GM12878 (cell line): ENCODE results near the gene PLCG1. TPM values are rescaled to one million over a fixed set of nuclear protein-coding genes. Genes with fewer than 3 reads are reported as not detected.

Experiments used
- ASH2L ChIP-seq: fragments of 300-600, 200-600 bp; sonication (generic); IDR thresholded peaks from 2 replicates; pipeline ENCODE4 v1.6.1; 2017; ENCODE audit warnings: low read depth, mild to moderate bottlenecking, borderline replicate concordance
- ATF7 ChIP-seq: fragments of 450-650 bp; IDR thresholded peaks from 2 replicates; pipeline ENCODE4 v1.6.1; 2016; ENCODE audit warnings: low read depth, mild to moderate bottlenecking
- BACH1 ChIP-seq: fragments of 450-650 bp; IDR thresholded peaks from 2 replicates; pipeline ENCODE4 v1.6.1; 2017; ENCODE audit warnings: mild to moderate bottlenecking, borderline replicate concordance
- BMI1 ChIP-seq: fragments of 450-650 bp; IDR thresholded peaks from 2 replicates; pipeline ENCODE4 v1.6.1; 2016; ENCODE audit warnings: mild to moderate bottlenecking, moderate library complexity, borderline replicate concordance
- CHD1 ChIP-seq: IDR thresholded peaks from 2 replicates; pipeline ENCODE4 v1.6.1; 2012; ENCODE audit warnings: low read depth, low read length, improper control_type of control experiment
- EZH2 ChIP-seq: IDR thresholded peaks from 2 replicates; pipeline ENCODE4 v1.6.1; 2012; ENCODE audit warnings: low read depth, mild to moderate bottlenecking, control low read depth, inconsistent platforms, low read length, borderline replicate concordance; ENCODE audit not compliant: control insufficient read depth
- HDAC6 ChIP-seq: fragments of 200-600 bp; sonication (generic); IDR thresholded peaks from one replicate; pipeline ENCODE4 v1.8.0; 2017; ENCODE audit warnings: antibody characterized with exemption; ENCODE audit not compliant: unreplicated experiment
- JUNB ChIP-seq: IDR thresholded peaks from 2 replicates; pipeline ENCODE4 v1.6.1; 2016; ENCODE audit warnings: antibody characterized with exemption, mild to moderate bottlenecking
- JUND ChIP-seq: IDR thresholded peaks from 2 replicates; pipeline ENCODE4 v1.6.1; 2012; ENCODE audit warnings: low read depth, mild to moderate bottlenecking, low read length, improper control_type of control experiment, moderate library complexity
- LARP7 ChIP-seq: fragments of 450-650 bp; IDR thresholded peaks from 2 replicates; pipeline ENCODE4 v1.6.1; 2017; ENCODE audit warnings: mild to moderate bottlenecking
- MEF2B ChIP-seq: fragments of 450-650 bp; IDR thresholded peaks from 2 replicates; pipeline ENCODE4 v1.6.1; 2018; ENCODE audit warnings: mild to moderate bottlenecking, moderate library complexity; ENCODE audit not compliant: partially characterized antibody, poor library complexity, severe bottlenecking
- MXI1 ChIP-seq: fragments of 150-350 bp; IDR thresholded peaks from 2 replicates; pipeline ENCODE4 v1.6.1; 2011; ENCODE audit warnings: low read depth, mild to moderate bottlenecking, inconsistent platforms, low read length, improper control_type of control experiment
- NFIC ChIP-seq: IDR thresholded peaks from 2 replicates; pipeline ENCODE4 v1.6.1; 2012; ENCODE audit warnings: low read depth, mild to moderate bottlenecking, inconsistent platforms, low read length, moderate library complexity
- NFXL1 ChIP-seq: fragments of 450-650 bp; IDR thresholded peaks from 2 replicates; pipeline ENCODE4 v1.6.1; 2017; ENCODE audit warnings: antibody characterized with exemption, mild to moderate bottlenecking, borderline replicate concordance
- NFYB ChIP-seq: IDR thresholded peaks from 2 replicates; pipeline ENCODE4 v1.6.1; 2011; ENCODE audit warnings: low read depth, mild to moderate bottlenecking, low read length, improper control_type of control experiment, moderate library complexity; ENCODE audit not compliant: insufficient read depth
- RAD21 ChIP-seq: IDR thresholded peaks from 2 replicates; pipeline ENCODE4 v1.6.1; 2011; ENCODE audit warnings: mild to moderate bottlenecking, low read depth, low read length, moderate library complexity; ENCODE audit not compliant: insufficient read depth
- RBBP5 ChIP-seq: fragments of 200-600 bp; sonication (generic); conservative IDR thresholded peaks from 2 replicates; pipeline ENCODE4 v1.6.1; 2016
- RELA ChIP-seq: fragments of 450-650 bp; IDR thresholded peaks from 2 replicates; pipeline ENCODE4 v1.8.0; 2014; ENCODE audit warnings: borderline replicate concordance; ENCODE audit not compliant: partially characterized antibody
- SMAD1 ChIP-seq: fragments of 450-650 bp; IDR thresholded peaks from 2 replicates; pipeline ENCODE4 v1.6.1; 2018; ENCODE audit warnings: mild to moderate bottlenecking, low read depth; ENCODE audit not compliant: partially characterized antibody
- SRF ChIP-seq, 2 experiments: IDR thresholded peaks; 2 replicates each; pipeline ENCODE4 v1.6.1; 2011; ENCODE audit warnings: low read depth in 2 of 2, low read length in 2 of 2, mild to moderate bottlenecking in 1 of 2, moderate library complexity in 1 of 2
- TAF1 ChIP-seq: IDR thresholded peaks from 2 replicates; pipeline ENCODE4 v1.6.1; 2011; ENCODE audit warnings: mild to moderate bottlenecking, low read depth, low read length, borderline replicate concordance
- TARDBP ChIP-seq: IDR thresholded peaks from 2 replicates; pipeline ENCODE4 v1.6.1; 2016; ENCODE audit warnings: borderline replicate concordance
- TBL1XR1 ChIP-seq: IDR thresholded peaks from 2 replicates; pipeline ENCODE4 v1.6.1; 2012; ENCODE audit warnings: low read depth, low read length, improper control_type of control experiment
- ZBED1 ChIP-seq: IDR thresholded peaks from 2 replicates; pipeline ENCODE4 v1.6.1; 2016; ENCODE audit warnings: borderline replicate concordance
- ZNF622 ChIP-seq: fragments of 450-650 bp; IDR thresholded peaks from 2 replicates; pipeline ENCODE4 v1.6.1; 2017; ENCODE audit warnings: mild to moderate bottlenecking, inconsistent platforms
- ZSCAN29 ChIP-seq: fragments of 450-650 bp; IDR thresholded peaks from 2 replicates; pipeline ENCODE4 v1.6.1; 2017; ENCODE audit warnings: mild to moderate bottlenecking, moderate library complexity
- polyA plus RNA-seq, 11 experiments: library from polyadenylated mRNA; depleted of rRNA in 4 of 11; unstranded in 6 of 11; stranded (reverse) in 5 of 11; fragments of >200 nt; fragmentation: Nextera tagmentation in 4 of 11; fragmentation: Illumina TruSeq in 1 of 11; extraction: Ambion mirVana in 4 of 11; extraction: Trizol in 1 of 11; gene quantifications; 1 replicate in 1 of 11; 2 replicates in 10 of 11; pipeline versions ENCODE4 v1.2.1 to v1.2.3, GENCODE V29; 2011 to 2016; ENCODE audit warnings: inconsistent platforms in 2 of 11, missing spikeins in 2 of 11, low read depth in 1 of 11
- total RNA-seq, 4 experiments: library from RNA; depleted of rRNA in 3 of 4; stranded (reverse); fragments of >200 nt in 3 of 4; fragmentation: Illumina TruSeq in 1 of 4; extraction: Trizol in 1 of 4; gene quantifications; 2 replicates each; pipeline versions ENCODE4 v1.2.1 to v1.2.3, GENCODE V29; 2013 to 2021
- TF ChIP-seq, protein P1 (sequence below): fragments of 450-650 bp; IDR thresholded peaks from 2 replicates; pipeline ENCODE4 v1.6.1; 2018; ENCODE audit warnings: borderline replicate concordance, mild to moderate bottlenecking; ENCODE audit not compliant: partially characterized antibody
- TF ChIP-seq, protein P2 (sequence below): IDR thresholded peaks from 2 replicates; pipeline ENCODE4 v1.6.1; 2011; ENCODE audit warnings: low read depth, mild to moderate bottlenecking, low read length, moderate library complexity, borderline replicate concordance; ENCODE audit errors: extremely low read depth
- TF ChIP-seq, protein P3 (sequence below): IDR thresholded peaks from 2 replicates; pipeline ENCODE4 v1.6.1; 2011; ENCODE audit warnings: low read depth, low read length, improper control_type of control experiment, borderline replicate concordance

Gene PLCG1
- total and polyA plus RNA-seq, 10 of the 15 experiments (the other 5 are each of a cell fraction or from before 2014, with no cell fraction given), result 2.6 to 114 (median 45.3) TPM

DNA sequence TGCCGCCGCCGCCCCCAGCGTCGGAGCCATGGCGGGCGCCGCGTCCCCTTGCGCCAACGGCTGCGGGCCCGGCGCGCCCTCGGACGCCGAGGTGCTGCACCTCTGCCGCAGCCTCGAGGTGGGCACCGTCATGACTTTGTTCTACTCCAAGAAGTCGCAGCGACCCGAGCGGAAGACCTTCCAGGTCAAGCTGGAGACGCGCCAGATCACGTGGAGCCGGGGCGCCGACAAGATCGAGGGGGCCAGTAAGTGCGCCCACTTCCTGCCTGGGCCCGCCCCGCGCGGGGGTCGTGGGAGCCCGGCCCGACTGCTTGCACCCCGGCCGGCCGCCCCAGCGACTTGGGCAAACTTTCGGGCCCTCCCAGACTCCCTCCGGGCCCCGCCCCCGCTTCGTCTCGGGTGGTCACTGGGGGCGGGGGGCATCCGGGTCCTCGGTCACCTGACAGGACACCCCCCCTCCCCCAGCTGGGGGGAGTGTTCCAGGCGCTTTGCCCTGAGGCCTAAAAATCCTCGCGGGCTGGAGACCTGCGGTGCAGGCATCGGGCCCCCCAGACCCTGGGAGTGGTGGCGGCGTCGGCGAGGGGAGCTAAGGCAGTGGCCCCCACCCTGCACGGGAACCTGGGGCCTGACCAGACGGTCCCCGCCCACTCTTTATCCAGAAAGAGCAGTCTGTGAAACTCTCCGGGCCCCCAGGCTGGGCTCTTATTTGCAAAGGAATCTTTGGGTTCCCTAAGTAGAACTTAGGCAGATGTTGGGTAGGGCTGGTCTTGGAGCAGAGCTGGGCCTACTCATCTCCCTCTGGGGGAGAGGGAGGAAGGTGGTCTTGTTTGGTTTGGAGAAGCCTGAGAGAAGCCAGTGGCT is 501 bp downstream of the PLCG1 start (continued):
- TF ChIP-seq ZSCAN29, result no peak
- no peak for TF ChIP-seq NFYB
- no peak for TF ChIP-seq TARDBP
- TF ChIP-seq TBL1XR1, result no peak
- no peak for TF ChIP-seq ATF7
- TF ChIP-seq ZNF622, result no peak
- no peak for TF ChIP-seq ZBED1
- no peak for TF ChIP-seq HDAC6
- TF ChIP-seq RELA, result no peak
- no peak for TF ChIP-seq NFIC
- no peak for TF ChIP-seq JUNB
- no peak for TF ChIP-seq RAD21
- 0 out of 2 replicates have a peak, but pooled peaks have one; percentile 54 for TF ChIP-seq NFXL1
- no peak for TF ChIP-seq EZH2
- TF ChIP-seq RBBP5, result no peak
- 0 out of 2 replicates have a peak, but pooled peaks have one; percentile 40 for TF ChIP-seq MXI1
- no peak; the same call in 1 of the 2 replicates for TF ChIP-seq BACH1
- TF ChIP-seq TAF1, result peak; percentile 8; the same call in 1 of the 2 replicates
- no peak for TF ChIP-seq ASH2L
- no peak for TF ChIP-seq SRF (IDR thresholded peaks at IDR 0.05; ENCODE audit: low read depth in 2 of 2, low read length in 2 of 2)
- TF ChIP-seq, protein P1, sequence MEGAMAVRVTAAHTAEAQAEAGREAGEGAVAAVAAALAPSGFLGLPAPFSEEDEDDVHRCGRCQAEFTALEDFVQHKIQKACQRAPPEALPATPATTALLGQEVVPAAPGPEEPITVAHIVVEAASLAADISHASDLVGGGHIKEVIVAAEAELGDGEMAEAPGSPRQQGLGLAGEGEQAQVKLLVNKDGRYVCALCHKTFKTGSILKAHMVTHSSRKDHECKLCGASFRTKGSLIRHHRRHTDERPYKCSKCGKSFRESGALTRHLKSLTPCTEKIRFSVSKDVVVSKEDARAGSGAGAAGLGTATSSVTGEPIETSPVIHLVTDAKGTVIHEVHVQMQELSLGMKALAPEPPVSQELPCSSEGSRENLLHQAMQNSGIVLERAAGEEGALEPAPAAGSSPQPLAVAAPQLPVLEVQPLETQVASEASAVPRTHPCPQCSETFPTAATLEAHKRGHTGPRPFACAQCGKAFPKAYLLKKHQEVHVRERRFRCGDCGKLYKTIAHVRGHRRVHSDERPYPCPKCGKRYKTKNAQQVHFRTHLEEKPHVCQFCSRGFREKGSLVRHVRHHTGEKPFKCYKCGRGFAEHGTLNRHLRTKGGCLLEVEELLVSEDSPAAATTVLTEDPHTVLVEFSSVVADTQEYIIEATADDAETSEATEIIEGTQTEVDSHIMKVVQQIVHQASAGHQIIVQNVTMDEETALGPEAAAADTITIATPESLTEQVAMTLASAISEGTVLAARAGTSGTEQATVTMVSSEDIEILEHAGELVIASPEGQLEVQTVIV, result no peak
- TF ChIP-seq CHD1, result no peak
- TF ChIP-seq, protein P2, sequence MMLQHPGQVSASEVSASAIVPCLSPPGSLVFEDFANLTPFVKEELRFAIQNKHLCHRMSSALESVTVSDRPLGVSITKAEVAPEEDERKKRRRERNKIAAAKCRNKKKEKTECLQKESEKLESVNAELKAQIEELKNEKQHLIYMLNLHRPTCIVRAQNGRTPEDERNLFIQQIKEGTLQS, result no peak
- peak; percentile 25; the same call in 1 of the 2 replicates for TF ChIP-seq LARP7
- TF ChIP-seq, protein P3, sequence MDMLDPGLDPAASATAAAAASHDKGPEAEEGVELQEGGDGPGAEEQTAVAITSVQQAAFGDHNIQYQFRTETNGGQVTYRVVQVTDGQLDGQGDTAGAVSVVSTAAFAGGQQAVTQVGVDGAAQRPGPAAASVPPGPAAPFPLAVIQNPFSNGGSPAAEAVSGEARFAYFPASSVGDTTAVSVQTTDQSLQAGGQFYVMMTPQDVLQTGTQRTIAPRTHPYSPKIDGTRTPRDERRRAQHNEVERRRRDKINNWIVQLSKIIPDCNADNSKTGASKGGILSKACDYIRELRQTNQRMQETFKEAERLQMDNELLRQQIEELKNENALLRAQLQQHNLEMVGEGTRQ, result peak; percentile 38
- TF ChIP-seq BMI1, result no peak
- TF ChIP-seq JUND, result no peak
- no peak for TF ChIP-seq SMAD1
- TF ChIP-seq MEF2B, result peak; percentile 25
